ENCODE data around the gene L1CAM.

L1CAM gene

DNA sequence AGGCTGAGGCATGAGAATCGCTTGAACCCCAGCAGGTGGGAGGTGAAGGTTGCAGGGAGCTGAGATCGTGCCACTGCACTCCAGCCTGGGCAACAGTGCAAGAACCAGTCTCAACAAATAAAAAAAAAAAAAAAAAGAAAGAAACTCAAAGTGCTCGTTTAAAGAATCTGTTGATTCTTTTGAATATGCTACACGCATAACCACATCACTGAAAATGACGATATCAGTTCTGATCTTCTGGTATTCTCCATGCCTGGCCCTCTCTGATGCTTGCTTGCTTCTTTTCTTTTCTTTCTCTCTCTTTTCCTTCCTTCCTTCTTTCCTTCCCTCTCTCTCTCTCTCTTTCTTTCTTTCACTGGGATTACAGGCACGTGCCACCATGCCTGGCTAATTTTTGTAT lies 25.8 kb upstream of the L1CAM start:
- Histone ChIP-seq H3K4me1 (ENCODE audit: low read length) (no peaks in the 10 kb centered on the region), H3K4me3 (ENCODE audit: low read length) (no peak overlapping the region), H3K9me3 (ENCODE audit: insufficient read depth, low read length) (no peaks in the 10 kb centered on the region), H2AFZ (ENCODE audit: low read depth, low read length) (no peak overlapping the region), H3K36me3 (replicated peaks; ENCODE audit: low read depth, low read length) (peaks cover 22% of the 10 kb centered on the region), H3K79me2 (ENCODE audit: low read length) (no peaks in the 10 kb centered on the region; the same call in 1 of the 2 replicates), H3K9ac (ENCODE audit: low read length) (no peak overlapping the region), H4K20me1 (ENCODE audit: insufficient read depth, low read length) (no peaks in the 10 kb centered on the region), H3K27me3 (ENCODE audit: low read depth, low read length) (no peaks in the 10 kb centered on the region), H3K4me2 (ENCODE audit: low read length) (no peak overlapping the region), H3K27ac (ENCODE audit: low read length) (no peak overlapping the region)
- TF ChIP-seq, protein P1, sequence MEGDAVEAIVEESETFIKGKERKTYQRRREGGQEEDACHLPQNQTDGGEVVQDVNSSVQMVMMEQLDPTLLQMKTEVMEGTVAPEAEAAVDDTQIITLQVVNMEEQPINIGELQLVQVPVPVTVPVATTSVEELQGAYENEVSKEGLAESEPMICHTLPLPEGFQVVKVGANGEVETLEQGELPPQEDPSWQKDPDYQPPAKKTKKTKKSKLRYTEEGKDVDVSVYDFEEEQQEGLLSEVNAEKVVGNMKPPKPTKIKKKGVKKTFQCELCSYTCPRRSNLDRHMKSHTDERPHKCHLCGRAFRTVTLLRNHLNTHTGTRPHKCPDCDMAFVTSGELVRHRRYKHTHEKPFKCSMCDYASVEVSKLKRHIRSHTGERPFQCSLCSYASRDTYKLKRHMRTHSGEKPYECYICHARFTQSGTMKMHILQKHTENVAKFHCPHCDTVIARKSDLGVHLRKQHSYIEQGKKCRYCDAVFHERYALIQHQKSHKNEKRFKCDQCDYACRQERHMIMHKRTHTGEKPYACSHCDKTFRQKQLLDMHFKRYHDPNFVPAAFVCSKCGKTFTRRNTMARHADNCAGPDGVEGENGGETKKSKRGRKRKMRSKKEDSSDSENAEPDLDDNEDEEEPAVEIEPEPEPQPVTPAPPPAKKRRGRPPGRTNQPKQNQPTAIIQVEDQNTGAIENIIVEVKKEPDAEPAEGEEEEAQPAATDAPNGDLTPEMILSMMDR (IDR thresholded peaks at IDR 0.05; ENCODE audit: low read depth, low read length): no peak
- no peak for TF ChIP-seq EZH2phosphoT487 (IDR thresholded peaks at IDR 0.05; ENCODE audit: low read depth)

DNA sequence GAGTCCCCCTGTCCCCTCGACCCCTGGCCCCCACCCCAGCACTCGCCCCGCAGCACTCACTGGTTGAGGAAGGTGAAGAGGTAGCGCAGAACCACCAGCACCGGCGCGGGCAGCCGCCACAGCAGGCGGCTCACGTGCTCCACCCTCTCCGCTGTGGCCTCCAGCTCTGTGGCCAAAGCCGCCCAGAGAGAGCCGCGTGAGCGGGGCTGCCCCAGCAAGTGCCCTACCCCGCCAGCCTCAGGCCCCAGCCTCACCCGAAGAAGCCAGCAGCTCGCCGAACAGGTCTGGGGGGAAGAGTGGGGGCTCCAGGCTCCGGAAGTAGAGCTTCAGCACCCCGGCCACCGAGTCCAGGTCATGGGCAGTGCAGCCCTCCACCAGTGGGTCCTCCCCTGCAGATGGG lies 24.5 kb upstream of the L1CAM start:
- no peak overlapping the region for H3K4me3 ChIP-seq (ENCODE audit: low read length)
- TF ChIP-seq EZH2phosphoT487 (IDR thresholded peaks at IDR 0.05; ENCODE audit: low read depth): no peak
- TF ChIP-seq, protein P1 (IDR thresholded peaks at IDR 0.05; ENCODE audit: low read depth, low read length): no peak
- H3K79me2 ChIP-seq (ENCODE audit: low read length): no peaks in the 10 kb centered on the region
- H3K9ac ChIP-seq (ENCODE audit: low read length): no peak overlapping the region
- no peaks in the 10 kb centered on the region for H3K4me1 ChIP-seq (ENCODE audit: low read length)
- no peak overlapping the region for H3K27ac ChIP-seq (ENCODE audit: low read length)
- H3K36me3 ChIP-seq (replicated peaks; ENCODE audit: low read depth, low read length): peaks cover 13% of the 10 kb centered on the region
- no peaks in the 10 kb centered on the region for H3K9me3 ChIP-seq (ENCODE audit: insufficient read depth, low read length)
- no peaks in the 10 kb centered on the region for H3K27me3 ChIP-seq (ENCODE audit: low read depth, low read length)
- H2AFZ ChIP-seq (ENCODE audit: low read depth, low read length): no peak overlapping the region
- H4K20me1 ChIP-seq (ENCODE audit: insufficient read depth, low read length): no peaks in the 10 kb centered on the region
- H3K4me2 ChIP-seq (ENCODE audit: low read length): no peak overlapping the region

DNA sequence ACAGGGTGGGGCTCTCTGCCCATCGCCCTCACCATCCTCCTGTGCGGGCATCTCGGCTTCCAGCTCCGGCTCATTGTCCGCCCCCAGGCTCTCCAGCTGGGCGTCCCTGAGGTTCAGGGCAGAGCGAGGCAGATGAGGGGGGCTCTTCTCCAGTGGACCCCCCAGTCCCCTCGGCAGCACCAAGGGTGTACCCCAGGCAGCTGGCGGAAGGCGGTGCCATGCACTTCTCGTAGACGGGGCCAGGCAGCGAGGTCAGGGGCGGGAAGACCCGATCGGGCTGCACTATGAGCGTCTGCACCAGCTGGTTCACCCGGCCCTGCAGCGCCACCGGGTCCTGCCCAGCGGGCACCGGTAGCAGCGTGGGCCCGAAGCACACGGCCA lies 24.0 kb upstream of the L1CAM start:
- Histone ChIP-seq H3K27me3 (ENCODE audit: low read depth, low read length) (no peaks in the 10 kb centered on the region), H4K20me1 (ENCODE audit: insufficient read depth, low read length) (no peaks in the 10 kb centered on the region), H3K9me3 (ENCODE audit: insufficient read depth, low read length) (no peaks in the 10 kb centered on the region), H3K9ac (ENCODE audit: low read length) (no peak overlapping the region), H3K79me2 (ENCODE audit: low read length) (no peaks in the 10 kb centered on the region), H3K4me3 (ENCODE audit: low read length) (no peak overlapping the region), H2AFZ (ENCODE audit: low read depth, low read length) (no peak overlapping the region), H3K4me2 (ENCODE audit: low read length) (no peak overlapping the region), H3K36me3 (replicated peaks; ENCODE audit: low read depth, low read length) (peaks cover 13% of the 10 kb centered on the region), H3K27ac (ENCODE audit: low read length) (no peak overlapping the region), H3K4me1 (ENCODE audit: low read length) (no peaks in the 10 kb centered on the region; the same call in 1 of the 2 replicates)
- no peak for TF ChIP-seq EZH2phosphoT487 (IDR thresholded peaks at IDR 0.05; ENCODE audit: low read depth)
- TF ChIP-seq, protein P1 (IDR thresholded peaks at IDR 0.05; ENCODE audit: low read depth, low read length): no peak

DNA sequence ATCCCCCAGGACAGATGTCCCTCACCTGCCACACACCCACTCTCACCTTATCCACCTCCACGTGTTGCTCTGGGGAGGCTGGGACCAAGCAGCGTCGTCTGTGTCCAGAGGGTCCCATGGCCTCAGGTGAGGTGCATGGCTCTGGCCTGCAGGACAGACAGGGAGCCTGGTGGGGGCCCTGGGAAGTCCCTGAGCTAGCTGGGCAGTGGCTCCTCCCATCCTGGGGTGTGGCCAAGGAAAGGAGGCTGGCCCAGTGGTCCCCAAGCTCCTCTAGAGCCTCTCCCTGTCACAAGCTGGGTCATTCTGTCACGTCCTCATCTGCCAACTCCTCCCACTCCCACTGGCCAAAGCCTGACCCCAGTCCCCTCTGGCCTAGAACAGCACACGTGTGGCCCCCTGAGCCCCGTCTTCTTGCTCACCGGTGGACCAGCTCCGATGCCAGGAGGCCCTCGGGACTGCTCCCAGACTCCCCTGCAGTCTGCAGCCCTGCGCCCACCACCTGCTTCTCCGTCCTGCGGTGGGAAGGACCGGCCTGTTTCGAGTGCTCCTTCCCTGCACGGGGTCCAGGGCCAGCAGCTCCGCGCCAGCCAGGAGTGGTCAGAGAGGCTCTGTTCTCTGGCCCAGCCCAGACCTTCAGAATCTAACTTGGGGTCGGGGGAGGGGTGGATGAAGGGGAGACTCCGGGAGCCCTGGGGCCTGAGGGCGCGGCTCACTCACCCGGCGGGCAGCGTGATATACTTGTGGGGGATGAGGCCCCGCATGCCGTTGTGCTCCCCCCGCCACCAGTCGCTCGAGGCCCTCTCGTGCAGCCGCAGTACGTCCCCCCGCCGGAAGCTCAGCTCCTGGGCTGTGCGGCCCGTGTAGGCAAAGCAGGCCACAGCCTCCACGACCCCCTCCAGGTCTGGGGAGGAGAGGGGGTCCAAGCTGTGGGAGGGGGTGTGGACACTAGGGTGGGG lies 23.3 kb upstream of the L1CAM start:
- no peaks in the 10 kb centered on the region for H3K27me3 ChIP-seq (ENCODE audit: low read depth, low read length)
- H4K20me1 ChIP-seq (ENCODE audit: insufficient read depth, low read length): no peaks in the 10 kb centered on the region
- H3K9me3 ChIP-seq (ENCODE audit: insufficient read depth, low read length): no peaks in the 10 kb centered on the region
- no peak overlapping the region for H3K4me3 ChIP-seq (ENCODE audit: low read length)
- H3K4me1 ChIP-seq (ENCODE audit: low read length): peaks cover 5% of the 10 kb centered on the region
- H3K9ac ChIP-seq (ENCODE audit: low read length): no peak overlapping the region
- TF ChIP-seq, protein P1 (IDR thresholded peaks at IDR 0.05; ENCODE audit: low read depth, low read length): no peak
- TF ChIP-seq EZH2phosphoT487 (IDR thresholded peaks at IDR 0.05; ENCODE audit: low read depth): no peak
- no peak overlapping the region for H3K4me2 ChIP-seq (ENCODE audit: low read length)
- H3K27ac ChIP-seq (ENCODE audit: low read length): no peak overlapping the region
- peaks cover 10% of the 10 kb centered on the region for H3K36me3 ChIP-seq (replicated peaks; ENCODE audit: low read depth, low read length)
- H3K79me2 ChIP-seq (ENCODE audit: low read length): no peaks in the 10 kb centered on the region
- no peak overlapping the region for H2AFZ ChIP-seq (ENCODE audit: low read depth, low read length)
